HCEC 1CT (cell line): ENCODE data around the gene FANCE.
"Not testable (repeated sequence)": the region's sequence is repeated elsewhere in the genome, so short reads cannot be mapped to it uniquely, and the experiment has no call there.

Experiments
- DNase-seq: peaks from one replicate; pipeline ENCODE4 v3.0.0-alpha.2; 2017

FANCE gene

GRCh38 chr6:35432702-35433101 is 19.4 kb upstream of the FANCE start:
- not testable (repeated sequence) for DNase-seq

- no peak for DNase-seq
Observed at GRCh38 chr6:35435074-35435837, 16.9 kb upstream of the FANCE start.

GRCh38 chr6:35436071-35436857 is 15.9 kb upstream of the FANCE start:
- no peak for DNase-seq

- DNase-seq = not testable (repeated sequence)
Observed at GRCh38 chr6:35438378-35439065, 13.6 kb upstream of the FANCE start.

- DNase-seq = no peak
Observed at GRCh38 chr6:35439308-35439707, 12.8 kb upstream of the FANCE start.

GRCh38 chr6:35441205-35441604 is 10.9 kb upstream of the FANCE start:
- DNase-seq = no peak

- DNase-seq = no peak
Observed at GRCh38 chr6:35441642-35442041, 10.5 kb upstream of the FANCE start.

- DNase-seq = no peak
Observed at GRCh38 chr6:35442693-35443092, 9.4 kb upstream of the FANCE start.

- no peak for DNase-seq
Observed at GRCh38 chr6:35443341-35444030, 8.7 kb upstream of the FANCE start.

GRCh38 chr6:35445691-35446090 is 6.4 kb upstream of the FANCE start:
- DNase-seq = peak; percentile 26

GRCh38 chr6:35448191-35448590 is 3.9 kb upstream of the FANCE start:
- DNase-seq = no peak

GRCh38 chr6:35449287-35449881 is 2.8 kb upstream of the FANCE start:
- DNase-seq = peak; percentile 76

- DNase-seq = no peak
Observed at GRCh38 chr6:35451354-35452182, 570 bp upstream of the FANCE start.

GRCh38 chr6:35453236-35453635 is 1.1 kb downstream of the FANCE start:
- no peak for DNase-seq

- no peak for DNase-seq
Observed at GRCh38 chr6:35454391-35455110, 2.4 kb downstream of the FANCE start.

GRCh38 chr6:35457907-35458306 is 5.8 kb downstream of the FANCE start:
- DNase-seq = no peak

GRCh38 chr6:35461270-35461669 is 9.1 kb downstream of the FANCE start:
- DNase-seq = no peak

- no peak for DNase-seq
Observed at GRCh38 chr6:35463292-35463691, 11.2 kb downstream of the FANCE start.

GRCh38 chr6:35465646-35466045 is 13.5 kb downstream of the FANCE start:
- no peak for DNase-seq

GRCh38 chr6:35468181-35468979 is 16.2 kb downstream of the FANCE start, which contains the start of gene RPL10A:
RPL10A (plus strand) TSS chr6:35468401; CDS start chr6:35468435, 34 bp downstream.
- peak; percentile 94 for DNase-seq
